SU-DHL-6 (cell line): Measurements from ENCODE around the gene MAP4K1.

ENCODE experiments used
- H2AFZ ChIP-seq: fragments of 200-600 bp; sonication (generic); 2 replicates; pipeline ENCODE4 v1.6.1; 2014; ENCODE audit warnings: low read depth, mild to moderate bottlenecking, moderate library complexity, mixed read lengths, antibody characterized with exemption, low read length; ENCODE audit not compliant: severe bottlenecking
- H3F3A ChIP-seq: fragments of 200-600 bp; shearing (Covaris generic); 2 replicates; pipeline ENCODE4 v1.6.0; 2016; ENCODE audit warnings: antibody characterized with exemption, mild to moderate bottlenecking; ENCODE audit not compliant: insufficient read depth
- H3K27ac ChIP-seq: fragments of 200-600 bp; sonication (generic); 2 replicates; pipeline ENCODE4 v1.5.1; 2016; ENCODE audit warnings: low read depth, mild to moderate bottlenecking, low read length, moderate library complexity, mixed read lengths
- H3K27me3 ChIP-seq: fragments of 200-600 bp; sonication (generic), shearing (Covaris generic); 2 replicates; pipeline ENCODE4 v1.6.0; 2014; ENCODE audit warnings: mild to moderate bottlenecking, low read length
- H3K36me3 ChIP-seq: fragments of 200-600 bp; sonication (generic); 2 replicates; pipeline ENCODE4 v1.6.1; 2014; ENCODE audit warnings: mild to moderate bottlenecking, low read length, mixed read lengths
- H3K4me2 ChIP-seq: fragments of 300-600, 200-600 bp; shearing (Covaris generic), sonication (generic); 2 replicates; pipeline ENCODE4 v1.6.0; 2014; ENCODE audit warnings: low read length, low read depth, mild to moderate bottlenecking; ENCODE audit not compliant: poor library complexity, severe bottlenecking
- H3K4me3 ChIP-seq: fragments of 200-600 bp; sonication (generic); 2 replicates; pipeline ENCODE4 v1.5.1; 2014; ENCODE audit warnings: antibody characterized with exemption, low read length, mild to moderate bottlenecking, mixed read lengths; ENCODE audit not compliant: insufficient read depth, poor library complexity, severe bottlenecking
- H3K79me2 ChIP-seq: fragments of 200-600 bp; sonication (generic); 2 replicates; pipeline ENCODE4 v1.6.1; 2014; ENCODE audit warnings: mild to moderate bottlenecking, low read length, moderate library complexity; ENCODE audit not compliant: insufficient read depth
- H3K9ac ChIP-seq: fragments of 200-600 bp; sonication (generic); 2 replicates; pipeline ENCODE4 v1.7.0; 2014; ENCODE audit warnings: mild to moderate bottlenecking, low read length
- H3K9me2 ChIP-seq: fragments of 200-600 bp; sonication (generic); replicated peaks from 2 replicates; pipeline ENCODE4 v1.6.1; 2014; ENCODE audit warnings: low read length; ENCODE audit not compliant: insufficient read depth
- H3K9me3 ChIP-seq: fragments of 200-600 bp; sonication (generic); 2 replicates; pipeline ENCODE4 v1.6.1; 2014; ENCODE audit warnings: low read length, mixed read lengths; ENCODE audit not compliant: insufficient read depth
- H4K20me1 ChIP-seq: fragments of 200-600 bp; sonication (generic); 2 replicates; pipeline ENCODE4 v1.6.1; 2014; ENCODE audit warnings: low read depth, mild to moderate bottlenecking, antibody characterized with exemption, low read length, moderate library complexity, mixed read lengths
- CTCF ChIP-seq: fragments of 200-600 bp; sonication (generic); IDR thresholded peaks from one replicate; pipeline ENCODE4 v1.5.1; 2017; ENCODE audit warnings: antibody characterized with exemption, mild to moderate bottlenecking, low read length, moderate library complexity; ENCODE audit not compliant: insufficient read depth, poor library complexity, severe bottlenecking
- EZH2phosphoT487 ChIP-seq: fragments of 200-600 bp; sonication (generic), shearing (Covaris generic); conservative IDR thresholded peaks from 2 replicates; pipeline ENCODE4 v1.6.1; 2018; ENCODE audit warnings: mild to moderate bottlenecking, antibody characterized with exemption, low read length, moderate library complexity, mixed read lengths

The MAP4K1 gene

GRCh38 chr19:38654628-38655055 is 36.9 kb upstream of the MAP4K1 start:
- Histone ChIP-seq H3K4me2 (no peak overlapping the region), H3F3A (no peaks in the 10 kb centered on the region), H3K36me3 (no peaks in the 10 kb centered on the region; the same call in 1 of the 2 replicates), H3K79me2 (peaks cover 100% of the 10 kb centered on the region), H3K27me3 (no peaks in the 10 kb centered on the region), H3K9me3 (no peaks in the 10 kb centered on the region), H4K20me1 (peaks cover 15% of the 10 kb centered on the region; the same call in 1 of the 2 replicates), H3K27ac (no peak overlapping the region), H3K4me3 (no peak overlapping the region), H3K9me2 (no peaks in the 10 kb centered on the region), H2AFZ (no peak overlapping the region), H3K9ac (no peak overlapping the region)
- TF ChIP-seq EZH2phosphoT487 (no peak), CTCF (no peak)

GRCh38 chr19:38653028-38653571 is 35.3 kb upstream of the MAP4K1 start:
- Histone ChIP-seq H3K9me3 (no peaks in the 10 kb centered on the region), H3F3A (no peaks in the 10 kb centered on the region), H4K20me1 (peaks cover 10% of the 10 kb centered on the region; the same call in 1 of the 2 replicates), H3K4me3 (no peak overlapping the region), H3K27me3 (no peaks in the 10 kb centered on the region), H3K27ac (no peak overlapping the region), H3K36me3 (no peaks in the 10 kb centered on the region; the same call in 1 of the 2 replicates), H2AFZ (no peak overlapping the region), H3K9me2 (no peaks in the 10 kb centered on the region), H3K9ac (no peak overlapping the region), H3K79me2 (peaks cover 100% of the 10 kb centered on the region), H3K4me2 (no peak overlapping the region)
- TF ChIP-seq CTCF (no peak), EZH2phosphoT487 (no peak)

- H3K36me3 ChIP-seq, result no peaks in the 10 kb centered on the region; the same call in 1 of the 2 replicates
- H3K9ac ChIP-seq, result no peak overlapping the region
- TF ChIP-seq CTCF (no peak), EZH2phosphoT487 (no peak)
- no peaks in the 10 kb centered on the region for H3K9me2 ChIP-seq
- H3K4me2 ChIP-seq, result no peak overlapping the region
- H3K79me2 ChIP-seq, result peaks cover 85% of the 10 kb centered on the region
- no peaks in the 10 kb centered on the region for H3F3A ChIP-seq
- no peak overlapping the region for H3K4me3 ChIP-seq
- no peaks in the 10 kb centered on the region for H3K27me3 ChIP-seq
- H3K27ac ChIP-seq, result no peak overlapping the region
- H4K20me1 ChIP-seq, result peaks cover 7% of the 10 kb centered on the region; the same call in 1 of the 2 replicates
- no peak overlapping the region for H2AFZ ChIP-seq
- no peaks in the 10 kb centered on the region for H3K9me3 ChIP-seq
Measured at GRCh38 chr19:38650911-38651584, 33.3 kb upstream of the MAP4K1 start.
